Ovary (tissue), 9 donors: ENCODE measurements around the gene MOCS1. TPM values are rescaled to one million over a fixed set of nuclear protein-coding genes. Genes with fewer than 3 reads are reported as not detected.

Experiments
- DNase-seq, 5 donors: peaks; one replicate each; pipeline ENCODE4 v3.0.0-alpha.2; 2019 to 2020
- H3K27ac ChIP-seq, 2 donors: fragments of 200-600 bp; one replicate each; pipeline versions ENCODE4 v1.5.1 to v1.8.0; 2019 to 2022
- H3K27me3 ChIP-seq: fragments of 200-600 bp; one replicate; pipeline ENCODE4 v1.8.0; 2022
- H3K36me3 ChIP-seq: fragments of 200-600 bp; sonication (generic); one replicate; pipeline ENCODE4 v1.5.1; 2019
- H3K4me1 ChIP-seq: one replicate; pipeline ENCODE4 v1.8.1; 2013; ENCODE audit warnings: mild to moderate bottlenecking, moderate library complexity; ENCODE audit not compliant: insufficient read depth
- H3K4me3 ChIP-seq: fragments of 200-600 bp; sonication (generic); one replicate; pipeline ENCODE4 v1.5.1; 2017
- H3K9me3 ChIP-seq, 2 donors: fragments of 200-600 bp in 1 of 2; sonication (generic) in 1 of 2; one replicate each; pipeline versions ENCODE4 v1.5.1 to v1.8.1; 2013 to 2019; ENCODE audit warnings: mild to moderate bottlenecking in 1 of 2, moderate library complexity in 1 of 2
- EP300 ChIP-seq: sonication (generic); formaldehyde crosslinking; IDR thresholded peaks from one replicate; pipeline ENCODE4 v1.6.1; 2017; ENCODE audit warnings: antibody characterized with exemption
- POLR2A ChIP-seq: fragments of 450-650 bp; IDR thresholded peaks from one replicate; pipeline ENCODE4 v1.6.1; 2017; ENCODE audit warnings: antibody characterized with exemption, mild to moderate bottlenecking, moderate library complexity
- WGBS, 3 donors: extraction: QIAGEN DNeasy Blood & Tissue Kit in 1 of 3; methylation state at CpG; one replicate each; pipeline versions ENCODE4 v1.1.5 to v1.1.7; 2013 to 2017; 5-methylcytosine and 5-hydroxymethylcytosine counted together
- intact Hi-C, 4 donors: fragments of 100-400 bp; cut with DNase I; formaldehyde crosslinking; loops; one replicate each; pipeline versions ENCODE4 v1.11.0 to v1.15.1; 2022 to 2023
- polyA plus RNA-seq, 2 donors: library from polyadenylated mRNA; stranded (reverse); fragments of 200-250 nt in 1 of 2; fragments of 350-450 nt in 1 of 2; fragmentation: Illumina TruSeq in 1 of 2; extraction: RNeasy Lipid Tissue Mini Kit (QIAGEN cat#74804) in 1 of 2; gene quantifications; one replicate each; pipeline ENCODE4 v1.2.3, GENCODE V29; 2013 to 2014
- total RNA-seq, 7 donors: library from RNA; depleted of rRNA in 2 of 7; stranded (reverse); fragments of >200 nt in 2 of 7; fragmentation: NEBNext Ultra II Directional in 3 of 7; extraction: Animal tissue kit (Norgen Biotek cat#: 25700) in 3 of 7; gene quantifications; one replicate each; pipeline versions ENCODE4 v1.1.0 to v1.2.4, GENCODE V29; 2016 to 2023
- TF ChIP-seq, protein P1 (sequence below), 3 donors: fragments of 450-650 bp in 2 of 3; fragments of 200-600 bp in 1 of 3; IDR thresholded peaks; one replicate each; pipeline versions ENCODE4 v1.5.1 to v1.8.0; 2016 to 2022; ENCODE audit warnings: antibody characterized with exemption in 3 of 3, mild to moderate bottlenecking in 1 of 3
- donor health status: DM: no; HTN: no; CAD: no; lungs with moderate emphysema.
- donor health status: DM: no; HTN: no; CAD: no.
- donor health status: Bipolar disorder and iron deficiency.
- donor health status: DM: yes; HTN: yes; CAD: no.
- donor health status: DM: no; HTN: no; CAD: no.
- donor health status: DM: yes; HTN: yes; CAD: no.

The MOCS1 gene
- total and polyA plus RNA-seq, 9 donors = 10.9 to 21.8 (median 16.7) TPM

- TF ChIP-seq POLR2A (no peak), EP300 (no peak)
- TF ChIP-seq, protein P1, sequence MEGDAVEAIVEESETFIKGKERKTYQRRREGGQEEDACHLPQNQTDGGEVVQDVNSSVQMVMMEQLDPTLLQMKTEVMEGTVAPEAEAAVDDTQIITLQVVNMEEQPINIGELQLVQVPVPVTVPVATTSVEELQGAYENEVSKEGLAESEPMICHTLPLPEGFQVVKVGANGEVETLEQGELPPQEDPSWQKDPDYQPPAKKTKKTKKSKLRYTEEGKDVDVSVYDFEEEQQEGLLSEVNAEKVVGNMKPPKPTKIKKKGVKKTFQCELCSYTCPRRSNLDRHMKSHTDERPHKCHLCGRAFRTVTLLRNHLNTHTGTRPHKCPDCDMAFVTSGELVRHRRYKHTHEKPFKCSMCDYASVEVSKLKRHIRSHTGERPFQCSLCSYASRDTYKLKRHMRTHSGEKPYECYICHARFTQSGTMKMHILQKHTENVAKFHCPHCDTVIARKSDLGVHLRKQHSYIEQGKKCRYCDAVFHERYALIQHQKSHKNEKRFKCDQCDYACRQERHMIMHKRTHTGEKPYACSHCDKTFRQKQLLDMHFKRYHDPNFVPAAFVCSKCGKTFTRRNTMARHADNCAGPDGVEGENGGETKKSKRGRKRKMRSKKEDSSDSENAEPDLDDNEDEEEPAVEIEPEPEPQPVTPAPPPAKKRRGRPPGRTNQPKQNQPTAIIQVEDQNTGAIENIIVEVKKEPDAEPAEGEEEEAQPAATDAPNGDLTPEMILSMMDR (IDR thresholded peaks at IDR 0.05) = no peak
- DNase-seq = no peak
- WGBS, 3 donors = 81 to 90% (median 89%) methylated on average over 7 of the region's 7 CpGs
Observed at GRCh38 chr6:39855356-39855995, 78.8 kb downstream of the MOCS1 start.

More at GRCh38 chr6:39855356-39855995, 78.8 kb downstream of the MOCS1 start:
- H3K4me3 ChIP-seq = no peak overlapping the region
- no peak overlapping the region for H3K27ac ChIP-seq
- H3K36me3 ChIP-seq = no peaks in the 10 kb centered on the region
- H3K4me1 ChIP-seq = peaks cover 1% of the 10 kb centered on the region
- intact Hi-C loops = no loop called here
- no peaks in the 10 kb centered on the region for H3K9me3 ChIP-seq
- no peaks in the 10 kb centered on the region for H3K27me3 ChIP-seq

Other genes with a start within 250 kb of the MOCS1 start
- gene KIF6, start 209.1 kb downstream of the MOCS1 start, total RNA-seq = 1 to 10 TPM in 2 of 7 donors, under 1 TPM in 5; 0.12 to 2.1 (median 0.82) TPM
- gene KIF6, start 209.1 kb downstream of the MOCS1 start, polyA plus RNA-seq = 1 to 10 TPM in 1 of 2 donors, under 1 TPM in 1; 0.15 to 1.5 TPM
- 10 to 100 TPM in 6 of 7 donors, 1 to 10 TPM in 1; 8.5 to 25.2 (median 18.5) TPM for gene DAAM2, start 142.1 kb downstream of the MOCS1 start, total RNA-seq
- 10 to 100 TPM in 1 of 2 donors, 1 to 10 TPM in 1; 9.8 to 27.8 TPM for gene DAAM2, start 142.1 kb downstream of the MOCS1 start, polyA plus RNA-seq